WERI-Rb-1 (cell line): Measurements from ENCODE around the gene SSBP2.

Source experiments
- DNase-seq: peaks from one replicate; pipeline ENCODE4 v3.0.0-alpha.2; 2020
- H3K27ac ChIP-seq: fragments of 250-450 bp; sonication (Bioruptor Pico); 2 replicates; pipeline ENCODE4 v1.5.1; 2020; ENCODE audit warnings: mild to moderate bottlenecking, moderate library complexity
- H3K27me3 ChIP-seq: fragments of 250-450 bp; sonication (Bioruptor Pico); 2 replicates; pipeline ENCODE4 v1.5.1; 2021; ENCODE audit warnings: mild to moderate bottlenecking, low read depth, moderate library complexity; ENCODE audit not compliant: insufficient read depth, severe bottlenecking
- H3K36me3 ChIP-seq: fragments of 250-450 bp; sonication (Bioruptor Pico); 2 replicates; pipeline ENCODE4 v1.5.1; 2020; ENCODE audit warnings: mild to moderate bottlenecking, moderate library complexity
- H3K4me3 ChIP-seq: 2 replicates; pipeline ENCODE4 v1.5.1; 2011; ENCODE audit warnings: low read depth, mild to moderate bottlenecking, control low read depth, low read length
- H3K9me3 ChIP-seq: fragments of 250-450 bp; sonication (Bioruptor Pico); 2 replicates; pipeline ENCODE4 v1.5.1; 2021; ENCODE audit warnings: mild to moderate bottlenecking, moderate library complexity; ENCODE audit not compliant: severe bottlenecking
- CTCF ChIP-seq: IDR thresholded peaks from 2 replicates; pipeline ENCODE4 v1.5.1; 2011; ENCODE audit warnings: low read depth, mild to moderate bottlenecking, control low read depth, inconsistent platforms, low read length

Gene SSBP2

DNA sequence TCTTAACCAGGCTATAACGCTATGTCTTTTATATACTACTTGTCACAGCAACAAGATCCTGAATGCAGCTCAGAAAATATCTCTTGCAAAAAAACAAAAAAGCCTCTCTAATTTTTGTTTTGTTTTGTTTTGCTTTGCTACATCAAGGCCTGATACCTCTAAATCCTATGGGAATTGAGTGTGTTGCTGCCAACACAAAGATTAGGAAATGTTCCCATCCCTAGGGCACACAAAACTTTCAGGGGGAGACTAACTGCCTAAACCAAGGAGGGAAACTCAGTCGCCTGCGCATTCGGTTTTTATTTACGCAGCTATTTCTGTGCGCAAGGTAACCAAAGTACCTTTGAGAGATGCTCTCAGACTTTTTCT, 1.7 kb downstream of the SSBP2 start:
- no peaks in the 10 kb centered on the region for H3K27me3 ChIP-seq
- no peak overlapping the region for H3K27ac ChIP-seq
- peak overlapping the region; percentile 76 for H3K4me3 ChIP-seq
- TF ChIP-seq CTCF: no peak
- DNase-seq: no peak
- no peaks in the 10 kb centered on the region; the same call in 1 of the 2 replicates for H3K36me3 ChIP-seq
- no peaks in the 10 kb centered on the region for H3K9me3 ChIP-seq

- Histone ChIP-seq H3K9me3 (no peaks in the 10 kb centered on the region), H3K4me3 (no peak overlapping the region), H3K27ac (no peak overlapping the region), H3K36me3 (no peaks in the 10 kb centered on the region; the same call in 1 of the 2 replicates), H3K27me3 (no peaks in the 10 kb centered on the region)
- no peak for TF ChIP-seq CTCF
- no peak for DNase-seq
These were observed 2.3 kb downstream of the SSBP2 start for GRCh38 chr5:81748556-81748955.

DNA sequence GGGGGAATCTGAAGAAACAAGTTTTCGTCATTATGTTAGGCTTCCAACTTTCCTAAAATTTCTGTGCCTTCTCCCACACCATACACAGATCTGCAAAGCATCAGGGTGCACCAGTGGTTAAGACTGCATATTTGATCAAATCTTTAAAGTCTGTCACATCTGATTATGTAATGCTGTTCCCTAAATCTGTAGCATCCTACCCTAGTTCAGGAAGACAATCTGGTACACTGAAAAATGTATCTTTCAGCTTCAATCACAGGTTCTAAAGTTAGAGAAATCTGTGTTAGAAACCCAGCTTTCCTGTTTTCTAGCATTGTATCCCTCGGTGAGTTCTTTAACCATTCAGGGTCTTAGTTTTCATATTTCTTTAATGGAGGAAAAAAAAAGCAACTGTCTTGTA, 3.9 kb downstream of the SSBP2 start:
- TF ChIP-seq CTCF: no peak
- peaks cover 3% of the 10 kb centered on the region; the same call in 1 of the 2 replicates for H3K36me3 ChIP-seq
- H3K9me3 ChIP-seq: no peaks in the 10 kb centered on the region
- no peak for DNase-seq
- no peak overlapping the region for H3K4me3 ChIP-seq
- no peaks in the 10 kb centered on the region for H3K27me3 ChIP-seq
- H3K27ac ChIP-seq: no peak overlapping the region

GRCh38 chr5:81740758-81741157, 10.1 kb downstream of the SSBP2 start:
- no peak overlapping the region for H3K27ac ChIP-seq
- no peak for DNase-seq
- no peak for TF ChIP-seq CTCF
- H3K36me3 ChIP-seq: peaks cover 3% of the 10 kb centered on the region; the same call in 1 of the 2 replicates
- H3K4me3 ChIP-seq: no peak overlapping the region
- no peaks in the 10 kb centered on the region for H3K9me3 ChIP-seq
- H3K27me3 ChIP-seq: no peaks in the 10 kb centered on the region

DNA sequence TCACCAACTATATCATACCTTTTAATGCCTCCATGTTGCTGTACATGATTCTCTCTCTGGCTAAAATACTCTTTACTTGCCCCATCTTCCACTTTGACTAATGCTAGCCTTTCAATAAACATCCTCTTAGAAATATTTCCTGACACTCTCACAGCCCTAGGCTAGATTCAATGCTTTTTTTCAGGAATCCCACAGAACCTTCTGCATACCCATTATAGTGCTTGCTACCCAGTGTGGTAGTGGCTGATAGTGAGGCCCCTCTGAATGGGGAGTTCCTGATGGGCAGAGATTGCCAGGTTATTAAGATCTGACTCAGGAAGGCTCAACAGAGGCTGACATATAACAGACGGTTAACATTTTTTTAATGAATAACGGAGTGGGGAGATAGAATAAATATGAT, 11.6 kb downstream of the SSBP2 start:
- no peak overlapping the region for H3K27ac ChIP-seq
- H3K9me3 ChIP-seq: no peaks in the 10 kb centered on the region
- TF ChIP-seq CTCF: no peak
- H3K4me3 ChIP-seq: no peak overlapping the region
- H3K27me3 ChIP-seq: no peaks in the 10 kb centered on the region
- H3K36me3 ChIP-seq: peaks cover 3% of the 10 kb centered on the region; the same call in 1 of the 2 replicates
- no peak for DNase-seq

DNA sequence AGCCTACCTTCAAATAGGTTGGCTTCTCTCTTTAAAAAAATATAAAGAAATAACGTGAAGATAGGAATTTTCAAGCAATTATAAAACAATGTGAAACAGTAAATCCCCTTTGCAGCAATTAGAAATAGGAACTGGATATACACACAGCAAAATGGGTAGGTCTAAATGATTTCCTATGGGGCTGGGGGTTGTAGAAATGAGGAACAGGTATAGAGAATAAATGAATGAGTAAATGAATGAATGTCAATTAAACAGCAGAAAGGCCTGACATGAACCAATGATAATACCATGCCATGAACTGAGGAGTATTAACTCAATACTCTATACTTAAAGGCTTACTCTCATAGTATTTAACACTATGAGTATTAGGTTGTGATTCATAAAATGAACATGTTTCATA, 21.6 kb downstream of the SSBP2 start:
- no peaks in the 10 kb centered on the region for H3K27me3 ChIP-seq
- H3K9me3 ChIP-seq: no peaks in the 10 kb centered on the region
- DNase-seq: no peak
- no peaks in the 10 kb centered on the region for H3K36me3 ChIP-seq
- H3K27ac ChIP-seq: no peak overlapping the region
- H3K4me3 ChIP-seq: no peak overlapping the region
- no peak for TF ChIP-seq CTCF
